ENCODE measurements around the gene EEPD1. TPM values are rescaled to one million over a fixed set of nuclear protein-coding genes. Genes with fewer than 3 reads are reported as not detected.

The EEPD1 gene
- polyA plus RNA-seq, 2 donors = 5.5 to 14.5 TPM

DNA sequence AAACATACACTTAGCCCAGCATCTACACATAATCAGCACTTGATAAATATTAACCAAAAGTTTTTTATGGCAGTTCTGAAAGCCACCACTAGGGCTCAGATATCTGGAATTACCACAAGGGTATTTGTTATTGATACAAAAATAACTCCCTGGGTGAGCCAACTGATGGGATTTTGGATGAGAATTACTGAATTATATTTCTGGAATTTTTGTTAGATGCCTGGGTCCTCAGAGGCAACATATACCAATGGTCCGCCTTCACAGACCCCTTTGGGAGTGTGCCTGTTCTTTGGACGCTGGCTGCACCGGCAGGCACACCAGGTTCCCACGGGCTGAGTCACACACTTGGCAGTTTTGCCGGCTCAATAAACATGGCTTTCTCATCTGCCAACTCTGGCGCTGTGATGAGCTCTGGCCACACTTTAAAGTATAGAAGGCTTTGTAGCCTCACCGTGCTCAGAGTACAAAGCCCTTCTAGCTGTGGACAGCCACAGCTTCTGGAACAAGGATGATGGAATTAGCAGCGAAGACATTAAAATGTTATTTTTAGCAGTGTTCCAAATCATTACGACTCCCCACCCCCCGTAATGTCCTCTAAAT is 24.5 kb upstream of the EEPD1 start:
- Histone ChIP-seq H3K4me3 (ENCODE audit: low read depth in 1 of 2, low read length in 2 of 2) (no peak overlapping the region), H3K27ac (ENCODE audit: low read depth in 2 of 2, low read length in 1 of 2) (peak overlapping the region; percentile 75 to 76), H3K9me3 (ENCODE audit: control insufficient read depth in 2 of 2, insufficient read depth in 1 of 2, low read depth in 1 of 2, low read length in 1 of 2) (no peaks in the 10 kb centered on the region), H3K4me1 (ENCODE audit: control insufficient read depth in 2 of 2, insufficient read depth in 2 of 2, low read length in 1 of 2) (peaks cover 5 to 13% of the 10 kb centered on the region in 2 donors), H3K27me3 (ENCODE audit: control insufficient read depth in 1 of 2, insufficient read depth in 2 of 2, low read length in 2 of 2) (no peaks in the 10 kb centered on the region), H3K36me3 (ENCODE audit: control insufficient read depth in 2 of 2, insufficient read depth in 2 of 2, low read length in 1 of 2) (no peaks in the 10 kb centered on the region)
- 17 to 21% methylated on average over 10 of the region's 10 CpGs for WGBS, 2 donors

DNA sequence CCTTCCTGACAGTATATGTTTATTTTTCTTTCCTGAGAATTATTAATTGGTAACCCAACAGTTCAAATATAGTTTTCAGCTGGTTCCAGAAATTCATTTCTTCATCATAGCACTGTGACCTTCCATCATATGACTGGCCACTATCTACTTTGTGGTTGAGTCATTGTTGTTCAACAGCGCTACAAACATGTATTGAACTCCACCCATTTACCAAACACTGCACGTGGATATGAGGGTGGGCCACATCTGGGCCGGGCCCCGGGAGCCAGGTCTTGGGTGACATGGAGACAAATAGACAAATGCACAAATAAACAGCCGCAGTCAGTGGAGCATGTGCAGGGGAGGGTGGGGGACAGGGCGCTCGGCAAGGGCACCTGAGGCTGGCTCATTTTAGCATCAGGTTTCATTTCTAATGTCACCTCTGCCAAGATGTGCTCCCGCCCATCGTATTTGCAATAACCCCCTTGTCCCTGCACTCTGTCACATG is 24.0 kb upstream of the EEPD1 start:
- H3K9me3 ChIP-seq (ENCODE audit: control insufficient read depth in 2 of 2, insufficient read depth in 1 of 2, low read depth in 1 of 2, low read length in 1 of 2) = no peaks in the 10 kb centered on the region
- no peaks in the 10 kb centered on the region for H3K36me3 ChIP-seq (ENCODE audit: control insufficient read depth in 2 of 2, insufficient read depth in 2 of 2, low read length in 1 of 2)
- H3K27ac ChIP-seq (ENCODE audit: low read depth in 2 of 2, low read length in 1 of 2) = peak overlapping the region; percentile 75 to 79
- peaks cover 5 to 13% of the 10 kb centered on the region in 2 donors for H3K4me1 ChIP-seq (ENCODE audit: control insufficient read depth in 2 of 2, insufficient read depth in 2 of 2, low read length in 1 of 2)
- no peaks in the 10 kb centered on the region for H3K27me3 ChIP-seq (ENCODE audit: control insufficient read depth in 1 of 2, insufficient read depth in 2 of 2, low read length in 2 of 2)
- WGBS, 2 donors = 31 to 38% methylated on average over 9 of the region's 9 CpGs
- H3K4me3 ChIP-seq (ENCODE audit: low read depth in 1 of 2, low read length in 2 of 2) = no peak overlapping the region

DNA sequence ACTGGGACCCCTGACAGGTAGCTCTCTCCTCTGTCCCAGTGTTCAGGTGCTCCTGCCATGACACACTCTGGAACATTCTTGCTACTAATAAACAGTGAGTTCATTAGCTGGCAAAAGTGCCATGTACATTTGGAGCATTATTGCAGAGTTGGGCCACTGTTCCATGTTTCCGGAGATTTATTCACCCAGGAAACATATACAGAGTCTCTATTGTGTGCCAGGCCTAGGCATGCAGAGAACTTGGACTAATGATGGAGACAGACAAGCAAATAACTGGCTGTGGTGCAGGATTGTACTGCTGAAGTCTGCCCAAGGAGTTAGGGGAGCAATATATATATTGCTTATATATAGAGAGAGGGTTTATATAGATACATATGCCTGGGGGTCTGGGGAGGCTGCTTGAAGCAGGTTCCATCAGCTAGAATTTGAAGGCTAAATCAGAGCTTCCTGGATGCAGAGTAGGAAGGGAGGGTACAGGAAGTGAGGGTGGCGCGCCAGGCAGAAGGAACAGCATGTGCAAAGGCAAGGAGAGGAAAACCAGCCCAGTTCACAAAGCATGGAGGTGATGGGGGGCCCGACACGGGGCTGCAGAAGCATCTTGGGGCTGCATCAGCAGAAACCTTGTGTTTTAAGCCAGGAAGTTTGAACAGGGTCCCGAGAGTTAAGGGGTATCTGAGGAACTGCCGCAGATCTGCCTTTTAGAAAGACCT is 22.7 kb upstream of the EEPD1 start:
- WGBS, 2 donors = 80 to 86% methylated on average over 7 of the region's 7 CpGs
- H3K36me3 ChIP-seq (ENCODE audit: control insufficient read depth in 2 of 2, insufficient read depth in 2 of 2, low read length in 1 of 2) = no peaks in the 10 kb centered on the region
- H3K9me3 ChIP-seq (ENCODE audit: control insufficient read depth in 2 of 2, insufficient read depth in 1 of 2, low read depth in 1 of 2, low read length in 1 of 2) = no peaks in the 10 kb centered on the region
- H3K4me3 ChIP-seq (ENCODE audit: low read depth in 1 of 2, low read length in 2 of 2) = no peak overlapping the region
- no peaks in the 10 kb centered on the region for H3K27me3 ChIP-seq (ENCODE audit: control insufficient read depth in 1 of 2, insufficient read depth in 2 of 2, low read length in 2 of 2)
- no peak overlapping the region for H3K27ac ChIP-seq (ENCODE audit: low read depth in 2 of 2, low read length in 1 of 2)
- peaks cover 5 to 13% of the 10 kb centered on the region in 2 donors for H3K4me1 ChIP-seq (ENCODE audit: control insufficient read depth in 2 of 2, insufficient read depth in 2 of 2, low read length in 1 of 2)

DNA sequence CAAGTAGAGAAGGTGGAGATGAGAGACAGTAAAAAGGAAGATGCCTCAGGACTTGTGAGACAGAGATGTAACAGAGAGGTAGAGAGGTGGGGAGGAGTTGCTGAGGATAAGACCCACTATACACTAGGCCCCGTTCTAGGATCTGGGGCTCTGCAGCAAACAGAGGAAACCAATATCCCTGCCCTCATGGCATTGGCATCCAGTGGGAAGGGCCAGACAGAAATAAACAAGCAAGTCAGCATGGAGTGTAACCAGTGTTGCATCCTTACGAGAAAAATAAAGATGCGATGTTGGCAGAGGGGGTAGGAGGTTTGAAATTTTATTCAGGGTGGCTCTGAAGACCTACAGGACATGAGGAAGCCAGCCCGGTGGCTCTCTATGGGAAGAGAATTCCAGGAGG is 22.0 kb upstream of the EEPD1 start:
- Histone ChIP-seq H3K36me3 (ENCODE audit: control insufficient read depth in 2 of 2, insufficient read depth in 2 of 2, low read length in 1 of 2) (no peaks in the 10 kb centered on the region), H3K4me1 (ENCODE audit: control insufficient read depth in 2 of 2, insufficient read depth in 2 of 2, low read length in 1 of 2) (peaks cover 5 to 13% of the 10 kb centered on the region in 2 donors), H3K4me3 (ENCODE audit: low read depth in 1 of 2, low read length in 2 of 2) (no peak overlapping the region), H3K9me3 (ENCODE audit: control insufficient read depth in 2 of 2, insufficient read depth in 1 of 2, low read depth in 1 of 2, low read length in 1 of 2) (no peaks in the 10 kb centered on the region), H3K27ac (ENCODE audit: low read depth in 2 of 2, low read length in 1 of 2) (no peak overlapping the region), H3K27me3 (ENCODE audit: control insufficient read depth in 1 of 2, insufficient read depth in 2 of 2, low read length in 2 of 2) (no peaks in the 10 kb centered on the region)
- WGBS, 2 donors = 66 to 79% methylated on average over 4 of the region's 4 CpGs

DNA sequence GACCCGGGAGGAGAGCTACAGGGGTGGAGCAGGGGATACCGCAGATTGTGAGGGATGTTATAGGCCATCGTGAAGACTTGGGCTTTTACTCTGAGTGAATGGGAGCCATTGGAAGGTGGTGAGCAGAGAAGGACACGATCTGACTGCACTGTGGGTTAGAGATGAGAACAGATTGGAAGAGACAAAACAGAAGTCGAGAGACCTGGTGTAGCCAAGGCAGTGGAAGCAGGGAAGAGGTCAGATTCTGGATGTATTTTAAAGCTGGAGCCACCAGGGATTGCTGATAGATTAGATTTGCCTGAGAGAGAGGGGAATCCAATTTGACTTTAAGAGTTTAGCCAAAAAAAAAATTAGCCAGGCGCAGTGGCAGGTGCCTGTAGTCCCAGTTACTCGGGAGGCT is 21.6 kb upstream of the EEPD1 start:
- Histone ChIP-seq H3K27me3 (ENCODE audit: control insufficient read depth in 1 of 2, insufficient read depth in 2 of 2, low read length in 2 of 2) (no peaks in the 10 kb centered on the region), H3K4me3 (ENCODE audit: low read depth in 1 of 2, low read length in 2 of 2) (no peak overlapping the region), H3K4me1 (ENCODE audit: control insufficient read depth in 2 of 2, insufficient read depth in 2 of 2, low read length in 1 of 2) (peaks cover 5 to 8% of the 10 kb centered on the region in 2 donors), H3K9me3 (ENCODE audit: control insufficient read depth in 2 of 2, insufficient read depth in 1 of 2, low read depth in 1 of 2, low read length in 1 of 2) (no peaks in the 10 kb centered on the region), H3K36me3 (ENCODE audit: control insufficient read depth in 2 of 2, insufficient read depth in 2 of 2, low read length in 1 of 2) (no peaks in the 10 kb centered on the region), H3K27ac (ENCODE audit: low read depth in 2 of 2, low read length in 1 of 2) (no peak overlapping the region)
- WGBS, 2 donors = 95% methylated on average over 7 of the region's 7 CpGs

DNA sequence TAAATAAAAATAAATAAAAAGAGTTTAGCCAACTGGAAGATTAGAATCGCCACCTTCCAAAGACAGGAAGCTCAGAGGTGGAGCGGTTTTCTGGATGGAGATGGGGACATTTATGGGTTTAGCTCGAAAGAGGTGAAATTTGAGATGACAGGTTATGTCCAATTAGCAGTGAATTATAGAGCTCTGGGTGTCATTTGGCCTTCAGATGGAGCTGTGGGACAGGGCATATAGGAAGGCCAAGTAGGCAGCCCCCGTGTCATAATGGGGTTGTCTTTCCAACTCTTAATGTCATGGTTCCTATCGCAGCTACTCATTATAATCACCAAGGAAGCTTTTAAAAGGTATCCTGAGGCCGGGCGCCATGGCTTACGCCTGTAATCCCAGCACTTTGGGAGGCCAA is 21.0 kb upstream of the EEPD1 start:
- H3K36me3 ChIP-seq (ENCODE audit: control insufficient read depth in 2 of 2, insufficient read depth in 2 of 2, low read length in 1 of 2) = no peaks in the 10 kb centered on the region
- H3K9me3 ChIP-seq (ENCODE audit: control insufficient read depth in 2 of 2, insufficient read depth in 1 of 2, low read depth in 1 of 2, low read length in 1 of 2) = no peaks in the 10 kb centered on the region
- no peaks in the 10 kb centered on the region for H3K27me3 ChIP-seq (ENCODE audit: control insufficient read depth in 1 of 2, insufficient read depth in 2 of 2, low read length in 2 of 2)
- H3K4me1 ChIP-seq (ENCODE audit: control insufficient read depth in 2 of 2, insufficient read depth in 2 of 2, low read length in 1 of 2) = peaks cover 5 to 6% of the 10 kb centered on the region in 2 donors
- 96% methylated on average over 8 of the region's 8 CpGs for WGBS, 2 donors
- H3K27ac ChIP-seq (ENCODE audit: low read depth in 2 of 2, low read length in 1 of 2) = no peak overlapping the region
- H3K4me3 ChIP-seq (ENCODE audit: low read depth in 1 of 2, low read length in 2 of 2) = no peak overlapping the region

DNA sequence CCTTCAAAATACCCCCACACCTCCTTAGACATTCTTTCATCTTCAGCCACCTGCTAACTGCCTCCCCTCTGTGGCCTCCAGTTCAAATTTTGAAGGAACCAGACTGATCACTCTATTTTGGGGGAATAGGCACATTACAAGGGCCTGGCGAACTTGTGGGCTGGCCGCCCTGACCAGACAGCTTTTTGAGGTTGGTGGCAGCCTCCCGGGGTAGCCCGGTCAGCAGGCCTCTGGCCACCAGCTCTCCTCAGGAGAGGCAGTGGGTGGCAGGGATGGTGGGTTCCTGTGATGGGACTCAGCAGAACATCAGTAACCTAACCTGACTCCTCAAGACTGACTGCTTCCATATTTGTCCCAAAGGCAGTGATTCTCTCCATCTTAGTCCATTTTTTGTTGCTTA is 17.4 kb upstream of the EEPD1 start:
- Histone ChIP-seq H3K9me3 (ENCODE audit: control insufficient read depth in 2 of 2, insufficient read depth in 1 of 2, low read depth in 1 of 2, low read length in 1 of 2) (no peaks in the 10 kb centered on the region), H3K27me3 (ENCODE audit: control insufficient read depth in 1 of 2, insufficient read depth in 2 of 2, low read length in 2 of 2) (no peaks in the 10 kb centered on the region), H3K27ac (ENCODE audit: low read depth in 2 of 2, low read length in 1 of 2) (no peak overlapping the region), H3K4me3 (ENCODE audit: low read depth in 1 of 2, low read length in 2 of 2) (no peak overlapping the region), H3K4me1 (ENCODE audit: control insufficient read depth in 2 of 2, insufficient read depth in 2 of 2, low read length in 1 of 2) (peaks cover 0 to 2% of the 10 kb centered on the region in 2 donors), H3K36me3 (ENCODE audit: control insufficient read depth in 2 of 2, insufficient read depth in 2 of 2, low read length in 1 of 2) (no peaks in the 10 kb centered on the region)
- WGBS, 2 donors = 95 to 97% methylated on average over 4 of the region's 4 CpGs

DNA sequence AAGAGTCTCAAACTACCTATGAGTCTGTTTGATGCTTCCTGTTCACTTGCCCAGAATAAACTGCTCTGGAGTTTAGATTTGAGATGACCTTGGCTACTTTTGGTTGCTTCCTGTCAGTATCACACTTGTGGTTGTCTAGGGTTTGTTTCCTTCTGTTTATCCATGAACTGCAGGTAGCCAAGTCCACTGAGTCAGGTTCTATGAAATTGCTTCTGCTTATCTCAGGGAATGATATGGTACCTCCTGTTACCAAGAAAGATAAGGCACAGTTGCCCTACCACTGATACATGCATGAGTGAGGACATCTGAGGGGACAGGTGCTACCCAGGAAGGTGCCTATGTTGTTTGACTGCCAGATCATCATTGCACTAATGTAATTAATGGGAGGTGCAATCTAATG is 15.8 kb upstream of the EEPD1 start:
- Histone ChIP-seq H3K4me1 (ENCODE audit: control insufficient read depth in 2 of 2, insufficient read depth in 2 of 2, low read length in 1 of 2) (peaks cover 0 to 2% of the 10 kb centered on the region in 2 donors), H3K36me3 (ENCODE audit: control insufficient read depth in 2 of 2, insufficient read depth in 2 of 2, low read length in 1 of 2) (no peaks in the 10 kb centered on the region), H3K9me3 (ENCODE audit: control insufficient read depth in 2 of 2, insufficient read depth in 1 of 2, low read depth in 1 of 2, low read length in 1 of 2) (no peaks in the 10 kb centered on the region), H3K4me3 (ENCODE audit: low read depth in 1 of 2, low read length in 2 of 2) (no peak overlapping the region), H3K27ac (ENCODE audit: low read depth in 2 of 2, low read length in 1 of 2) (no peak overlapping the region), H3K27me3 (ENCODE audit: control insufficient read depth in 1 of 2, insufficient read depth in 2 of 2, low read length in 2 of 2) (no peaks in the 10 kb centered on the region)

DNA sequence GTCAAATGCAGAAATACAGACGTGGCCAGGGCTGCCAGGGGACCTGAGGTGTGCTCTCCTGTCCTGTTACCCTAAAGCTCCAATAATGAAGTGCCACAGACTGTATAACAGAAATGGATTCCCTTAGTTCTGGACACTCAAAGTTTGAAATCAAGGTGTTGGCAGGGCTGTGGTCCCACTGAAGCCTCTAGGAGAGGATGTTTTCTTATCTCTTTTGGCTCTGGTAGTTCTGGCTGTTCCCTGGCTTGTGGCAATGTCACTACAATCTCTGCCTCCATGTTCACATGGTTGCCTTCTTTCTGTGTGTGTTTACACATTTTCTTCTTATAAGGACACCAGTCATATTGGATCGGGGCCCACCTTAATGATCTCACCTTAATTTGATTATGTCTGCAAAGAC is 15.3 kb upstream of the EEPD1 start:
- H3K4me1 ChIP-seq (ENCODE audit: control insufficient read depth in 2 of 2, insufficient read depth in 2 of 2, low read length in 1 of 2) = peaks cover 0 to 2% of the 10 kb centered on the region in 2 donors
- no peaks in the 10 kb centered on the region for H3K27me3 ChIP-seq (ENCODE audit: control insufficient read depth in 1 of 2, insufficient read depth in 2 of 2, low read length in 2 of 2)
- WGBS, 2 donors = 48 to 82% methylated on average over 2 of the region's 2 CpGs
- H3K36me3 ChIP-seq (ENCODE audit: control insufficient read depth in 2 of 2, insufficient read depth in 2 of 2, low read length in 1 of 2) = no peaks in the 10 kb centered on the region
- H3K4me3 ChIP-seq (ENCODE audit: low read depth in 1 of 2, low read length in 2 of 2) = no peak overlapping the region
- H3K27ac ChIP-seq (ENCODE audit: low read depth in 2 of 2, low read length in 1 of 2) = no peak overlapping the region
- no peaks in the 10 kb centered on the region for H3K9me3 ChIP-seq (ENCODE audit: control insufficient read depth in 2 of 2, insufficient read depth in 1 of 2, low read depth in 1 of 2, low read length in 1 of 2)

DNA sequence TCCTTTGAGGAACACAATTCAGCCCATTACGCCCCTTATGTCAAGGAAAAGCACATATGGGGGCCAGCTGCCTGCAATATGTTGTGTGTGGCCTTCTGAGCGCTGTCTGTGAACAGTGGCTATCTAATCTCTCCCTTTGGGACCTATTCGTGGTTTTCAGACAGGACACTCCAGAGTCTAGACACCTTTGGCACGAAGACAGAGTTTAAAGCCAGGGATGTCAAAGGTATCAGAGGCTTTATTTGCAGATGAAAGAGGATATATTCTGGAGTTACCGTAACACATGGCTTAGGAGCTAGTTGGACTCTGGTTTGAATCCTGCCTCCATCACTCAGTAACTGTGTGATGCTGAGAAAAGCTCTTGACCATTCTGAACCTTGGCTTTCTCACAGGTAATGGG is 14.8 kb upstream of the EEPD1 start:
- H3K27ac ChIP-seq (ENCODE audit: low read depth in 2 of 2, low read length in 1 of 2) = no peak overlapping the region
- no peaks in the 10 kb centered on the region for H3K36me3 ChIP-seq (ENCODE audit: control insufficient read depth in 2 of 2, insufficient read depth in 2 of 2, low read length in 1 of 2)
- no peak overlapping the region for H3K4me3 ChIP-seq (ENCODE audit: low read depth in 1 of 2, low read length in 2 of 2)
- 67 to 86% methylated on average over 5 of the region's 5 CpGs for WGBS, 2 donors
- no peaks in the 10 kb centered on the region for H3K9me3 ChIP-seq (ENCODE audit: control insufficient read depth in 2 of 2, insufficient read depth in 1 of 2, low read depth in 1 of 2, low read length in 1 of 2)
- peaks cover 0 to 2% of the 10 kb centered on the region in 2 donors for H3K4me1 ChIP-seq (ENCODE audit: control insufficient read depth in 2 of 2, insufficient read depth in 2 of 2, low read length in 1 of 2)
- no peaks in the 10 kb centered on the region for H3K27me3 ChIP-seq (ENCODE audit: control insufficient read depth in 1 of 2, insufficient read depth in 2 of 2, low read length in 2 of 2)
